Erythroblast (primary cell): ENCODE results near the gene KRTAP5-4.

Experiments used
- GATA1 ChIP-seq: IDR thresholded peaks from 2 replicates; pipeline ENCODE4 v1.6.1; 2011; ENCODE audit warnings: low read depth, mild to moderate bottlenecking, control low read depth, low read length, moderate library complexity
- POLR2A ChIP-seq: IDR thresholded peaks from 2 replicates; pipeline ENCODE4 v1.6.1; 2011; ENCODE audit warnings: mild to moderate bottlenecking, low read length

GRCh38 chr11:1643146-1643690 is 21.3 kb upstream of the KRTAP5-4 start:
- TF ChIP-seq POLR2A (no peak), GATA1 (no peak)
